Measurements from ENCODE around the gene HGF. TPM values are rescaled to one million over a fixed set of nuclear protein-coding genes. Genes with fewer than 3 reads are reported as not detected.

Gene HGF
- total and polyA plus RNA-seq, 10 of the 15 experiments (the other 5 are each of a cell fraction or from before 2014, with no cell fraction given): 0.10 to 1.7 (median 0.99) TPM

- CTCF ChIA-PET: no interaction called here
- Histone ChIP-seq H3K79me2 (ENCODE audit: control insufficient read depth, insufficient read depth, low read length) (no peaks in the 10 kb centered on the region), H4K20me1 (ENCODE audit: control insufficient read depth, insufficient read depth) (no peaks in the 10 kb centered on the region), H2AFZ (ENCODE audit: control insufficient read depth, low read depth, low read length) (no peak overlapping the region), H3K27ac (ENCODE audit: control insufficient read depth, insufficient read depth) (no peak overlapping the region), H3K9ac (ENCODE audit: control insufficient read depth, insufficient read depth, low read length) (no peak overlapping the region), H3K9me3 (replicated peaks; ENCODE audit: control insufficient read depth, insufficient read depth, low read length) (no peaks in the 10 kb centered on the region), H3K27me3 (replicated peaks in 1 of 2; ENCODE audit: control insufficient read depth in 2 of 2, insufficient read depth in 2 of 2, low read length in 1 of 2) (no peaks in the 10 kb centered on the region; a peak in 1 of 4 replicates), H3K4me1 (ENCODE audit: control insufficient read depth, insufficient read depth, low read length) (no peaks in the 10 kb centered on the region), H3K4me2 (ENCODE audit: control insufficient read depth, insufficient read depth) (no peak overlapping the region), H3K4me3 (no peak overlapping the region), H3K36me3 (ENCODE audit: control insufficient read depth in 2 of 2, insufficient read depth in 2 of 2, low read length in 1 of 2) (no peaks in the 10 kb centered on the region)
- SMC1A ChIA-PET (ENCODE audit: uncharacterized antibody, unreplicated experiment): interaction anchor here (0.6 to 2.0 kb wide), 2 partner anchors 9 to 128 kb away, joined by 3 to 11 read pairs; partner anchors contain the start of gene HGF
- no TSS peak for BruUV-seq (replicated peaks)
- intact Hi-C loops (cut with micrococcal nuclease; ENCODE audit: unreplicated experiment) (no loop called here), in situ Hi-C loops (cut with MboI) (no loop called here)
- no peak for FAIRE-seq
- POLR2A ChIA-PET: no interaction called here
- DNase-seq (ENCODE audit: low read depth, low spot score): no peak
- no peak for ATAC-seq
- RAD21 ChIA-PET (ENCODE audit: unreplicated experiment): no interaction called here
- 0% methylated on average over 1 of the region's 1 CpG for WGBS (ENCODE audit: insufficient coverage, insufficient replicate concordance, low lambda C conversion rate, missing lambda C conversion rate)
- TF ChIP-seq SRF (IDR thresholded peaks at IDR 0.05; ENCODE audit: low read depth in 2 of 2, low read length in 2 of 2): no peak
- no peak for TF ChIP-seq GATAD2B (conservative IDR thresholded peaks at IDR 0.05; ENCODE audit: low read depth)
- no peak for TF ChIP-seq MLLT1 (IDR thresholded peaks at IDR 0.05)
- TF ChIP-seq SREBF1 (IDR thresholded peaks at IDR 0.05; ENCODE audit: low read length): no peak
- no peak for TF ChIP-seq WRNIP1 (IDR thresholded peaks at IDR 0.05; ENCODE audit: borderline replicate concordance, low read depth, low read length)
- no peak for TF ChIP-seq RAD21 (IDR thresholded peaks at IDR 0.05; ENCODE audit: insufficient read depth, low read depth, low read length)
- TF ChIP-seq STAT3 (IDR thresholded peaks at IDR 0.05; ENCODE audit: low read depth, low read length): no peak
- TF ChIP-seq E2F4 (IDR thresholded peaks at IDR 0.05; ENCODE audit: low read depth, low read length): no peak
- TF ChIP-seq BMI1 (IDR thresholded peaks at IDR 0.05; ENCODE audit: borderline replicate concordance): no peak
Observed at GRCh38 chr7:81761031-81761430, 8.8 kb downstream of the HGF start.

Measured in GM12878 (cell line).